Naive thymus-derived CD4-positive, alpha-beta T cell (primary cell): ENCODE data around the gene CDNF. TPM values are rescaled to one million over a fixed set of nuclear protein-coding genes. Genes with fewer than 3 reads are reported as not detected.
A peak's percentile ranks its signal among the peaks of the same experiment; 100 is the strongest.

Experiments used
- ATAC-seq: fragments of 150-1000 bp; cut with Tn5 transposase; 2 replicates; pipeline ENCODE4 v1.10.0; 2021; ENCODE audit warnings: mild to moderate bottlenecking, moderate library complexity
- CTCF ChIA-PET: fragments of 350-600 bp; sonication (Branson Sonifier 250); formaldehyde crosslinking; loops from one replicate; lab custom pipeline; 2021; ENCODE audit warnings: antibody characterized with exemption; lab: Charles Lee
- POLR2A ChIA-PET: fragments of 350-600 bp; sonication (Branson Sonifier 250); formaldehyde crosslinking; loops from one replicate; lab custom pipeline; 2021; ENCODE audit warnings: antibody characterized with exemption, inconsistent platforms; lab: Charles Lee
- DNase-seq, 9 donors: peaks; one replicate each; pipeline versions ENCODE4 v3.0.0 to v3.0.0-alpha.2; 2020 to 2022; ENCODE audit warnings: mixed read lengths in 1 of 9
- H3K27ac ChIP-seq: one replicate; pipeline ENCODE4 v1.7.0; 2013; ENCODE audit warnings: mild to moderate bottlenecking, low read depth, low read length, moderate library complexity
- H3K27me3 ChIP-seq, 2 donors: one replicate each; pipeline ENCODE4 v1.7.0; 2013; ENCODE audit warnings: low read length in 2 of 2, mild to moderate bottlenecking in 2 of 2, moderate library complexity in 2 of 2; ENCODE audit not compliant: control insufficient read depth in 2 of 2, insufficient read depth in 2 of 2
- H3K36me3 ChIP-seq, 3 experiments: 1 replicate in 2 of 3; 2 replicates in 1 of 3; pipeline ENCODE4 v1.7.0; 2013; ENCODE audit warnings: low read length in 3 of 3, mild to moderate bottlenecking in 3 of 3, moderate library complexity in 1 of 3; ENCODE audit not compliant: insufficient read depth in 3 of 3, control insufficient read depth in 2 of 3
- H3K4me1 ChIP-seq, 2 donors: one replicate each; pipeline ENCODE4 v1.7.0; 2013; ENCODE audit warnings: low read length in 2 of 2, mild to moderate bottlenecking in 2 of 2, moderate library complexity in 1 of 2; ENCODE audit not compliant: control insufficient read depth in 2 of 2, insufficient read depth in 2 of 2
- H3K4me3 ChIP-seq: 2 replicates; pipeline ENCODE4 v1.7.0; 2013; ENCODE audit warnings: mild to moderate bottlenecking, low read length
- H3K9me3 ChIP-seq, 3 experiments: 1 replicate in 2 of 3; 2 replicates in 1 of 3; pipeline ENCODE4 v1.7.0; 2013; ENCODE audit warnings: low read length in 3 of 3; ENCODE audit not compliant: control insufficient read depth in 2 of 3
- H3K27ac Mint-ChIP-seq, 9 donors: one replicate each; pipeline ENCODE4 v1.8.0; 2020 to 2022; ENCODE audit warnings: mixed read lengths in 9 of 9, mild to moderate bottlenecking in 8 of 9, moderate library complexity in 5 of 9, inconsistent platforms in 2 of 9
- H3K27me3 Mint-ChIP-seq, 5 donors: one replicate each; pipeline ENCODE4 v1.8.0; 2021 to 2022; ENCODE audit warnings: mixed read lengths in 5 of 5, mild to moderate bottlenecking in 1 of 5
- H3K36me3 Mint-ChIP-seq, 5 donors: one replicate each; pipeline ENCODE4 v1.8.0; 2020 to 2022; ENCODE audit warnings: mixed read lengths in 5 of 5, mild to moderate bottlenecking in 3 of 5, inconsistent platforms in 1 of 5
- H3K4me1 Mint-ChIP-seq, 7 donors: one replicate each; pipeline ENCODE4 v1.8.0; 2020 to 2022; ENCODE audit warnings: mixed read lengths in 7 of 7, mild to moderate bottlenecking in 3 of 7, inconsistent platforms in 1 of 7
- H3K4me3 Mint-ChIP-seq, 10 donors: one replicate each; pipeline ENCODE4 v1.8.0; 2020 to 2022; ENCODE audit warnings: mild to moderate bottlenecking in 10 of 10, mixed read lengths in 10 of 10, moderate library complexity in 6 of 10, inconsistent platforms in 2 of 10
- H3K9me3 Mint-ChIP-seq, 11 donors: one replicate each; pipeline ENCODE4 v1.8.0; 2020 to 2022; ENCODE audit warnings: mixed read lengths in 11 of 11, mild to moderate bottlenecking in 4 of 11, inconsistent platforms in 1 of 11, moderate library complexity in 1 of 11
- intact Hi-C, 2 donors: fragments of 100-400 bp; cut with micrococcal nuclease; formaldehyde crosslinking; loops; one replicate each; pipeline ENCODE4 v1.15.1; 2023
- polyA plus RNA-seq, 2 donors: library from polyadenylated mRNA; unstranded; fragments of 300-500 nt; fragmentation: Illumina TruSeq; gene quantifications; one replicate each; pipeline ENCODE4 v1.2.3, GENCODE V29; 2021
- total RNA-seq, 6 experiments: library from RNA in 5 of 6; stranded (reverse) in 5 of 6; gene quantifications; 1 replicate in 5 of 6; 2 replicates in 1 of 6; pipeline ENCODE4 v1.2.3 and lab custom pipeline; 2021 to 2026

The CDNF gene
- total RNA-seq (1 to 10 TPM; 1.0 to 8.4 (median 4.9) TPM), polyA plus RNA-seq (1 to 10 TPM; 3.0 to 5.3 TPM), total RNA-seq (lab: John Stamatoyannopoulos, UW) (3.0 reads per million, percentile 16 among the genes with 10 or more reads in this experiment)

DNA sequence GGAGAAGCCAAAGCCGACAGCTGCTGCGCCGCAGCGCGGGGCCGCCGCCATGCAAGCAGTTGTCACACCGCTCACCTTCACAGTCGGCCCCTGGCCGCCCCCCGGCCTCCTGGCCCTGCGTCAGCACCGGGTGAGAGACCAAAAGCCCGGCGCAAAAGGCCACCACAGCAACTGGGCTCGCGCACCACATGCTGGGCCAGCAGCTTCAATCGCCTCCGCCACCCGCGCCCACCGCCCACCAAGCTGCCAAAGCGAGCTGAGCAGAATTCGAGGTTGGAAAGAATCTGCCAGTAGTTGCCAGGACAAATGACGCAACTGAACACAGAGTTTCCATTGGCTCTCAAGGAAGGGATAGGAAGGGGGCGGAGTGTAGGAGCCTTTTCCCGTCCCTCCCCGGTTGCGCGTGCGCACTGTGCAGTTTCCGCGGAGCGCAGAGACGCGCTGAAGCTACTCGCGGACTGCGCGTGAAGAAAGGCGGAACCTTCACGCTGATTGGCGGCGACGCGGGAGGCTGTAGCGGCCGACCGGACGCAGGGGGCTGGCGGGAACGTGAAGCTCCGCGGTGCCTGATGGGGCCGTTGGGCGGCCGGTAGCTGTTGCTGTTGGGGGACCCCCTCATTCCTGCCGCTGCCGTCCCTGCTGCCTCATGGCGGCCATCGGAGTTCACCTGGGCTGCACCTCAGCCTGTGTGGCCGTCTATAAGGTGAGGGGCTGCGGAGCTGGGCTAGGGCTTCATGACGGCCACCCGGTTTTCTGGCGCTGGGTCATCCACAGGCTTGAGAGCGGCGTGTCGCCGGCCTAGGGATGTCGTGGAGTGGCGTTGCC lies at the start of gene CDNF, which contains the start of the genes HSPA14 and MSANTD7:
CDNF (minus strand) TSS at position 281 of the 825 bp plus-strand sequence; CDS start at position 190, 91 bp downstream.
HSPA14 (plus strand) TSS at position 550 of the 825 bp plus-strand sequence; CDS start at position 647, 97 bp downstream.
MSANTD7 (plus strand) TSS at position 550 of the 825 bp plus-strand sequence. CDS start 3,979 bp downstream, outside the sequence.
- Mint-ChIP-seq H3K9me3 (no peaks in the 10 kb centered on the region), H3K27me3 (no peaks in the 10 kb centered on the region)

DNA sequence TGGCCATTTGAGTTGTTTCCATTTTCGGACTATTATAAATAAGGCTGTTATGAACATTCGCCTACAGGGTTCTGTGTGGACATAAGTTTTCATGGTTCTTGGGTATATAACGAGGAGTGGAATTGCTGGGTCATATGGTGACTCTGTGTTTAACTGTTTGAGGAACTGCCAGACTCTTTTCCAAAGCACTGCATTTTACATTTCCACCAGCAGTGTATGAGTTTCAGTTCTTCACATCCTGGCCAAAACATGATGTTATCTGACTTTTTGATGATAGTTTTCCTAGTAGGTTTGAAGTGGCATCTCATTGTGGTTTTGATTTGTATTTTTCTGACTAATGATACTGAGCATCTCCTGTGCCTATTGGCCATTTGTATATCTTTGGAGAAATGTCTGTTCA lies 46.2 kb upstream of the CDNF start:
- peaks cover 0 to 10% (median 0%) of the 10 kb centered on the region in 5 donors for H3K36me3 Mint-ChIP-seq
- no peaks in the 10 kb centered on the region for H3K9me3 Mint-ChIP-seq
- no peak for ATAC-seq
- no peak overlapping the region for H3K4me3 Mint-ChIP-seq
- no peak overlapping the region for H3K4me3 ChIP-seq
- no peaks in the 10 kb centered on the region for H3K9me3 ChIP-seq
- peaks cover 4 to 5% of the 10 kb centered on the region in 2 donors for H3K4me1 ChIP-seq
- H3K27ac Mint-ChIP-seq: no peak overlapping the region
- no peaks in the 10 kb centered on the region for H3K27me3 Mint-ChIP-seq
- H3K36me3 ChIP-seq: no peaks in the 10 kb centered on the region
- POLR2A ChIA-PET: no interaction called here
- H3K27ac ChIP-seq: no peak overlapping the region
- peaks cover 7 to 26% (median 19%) of the 10 kb centered on the region in 7 donors for H3K4me1 Mint-ChIP-seq
- intact Hi-C loops: no loop called here
- no peak for DNase-seq
- CTCF ChIA-PET: interaction anchor here (0.7 kb wide), 1 partner anchor 21 kb away, joined by 6 read pairs; no protein-coding TSS in a partner anchor
- H3K27me3 ChIP-seq: no peaks in the 10 kb centered on the region

More for the DNA sequence above, at the start of gene CDNF, which contains the start of the genes HSPA14 and MSANTD7:
- intact Hi-C loops: loop anchor here (1.0 to 5.0 kb wide), 24 partner anchors 11 to 1535 kb away; partner anchors contain the start of genes DCLRE1C (in 2 of the 2), MEIG1 (in 2 of the 2), PRPF18 (in 2 of the 2) and RPP38 (in 2 of the 2)
- DNase-seq (peak; percentile 98 to 99 (median 99)), ATAC-seq (peak; percentile 98)
- H3K36me3 Mint-ChIP-seq: peaks cover 0 to 24% (median 13%) of the 10 kb centered on the region in 5 donors
- ChIA-PET POLR2A (interaction anchor here (0.6 to 2.8 kb wide), 31 partner anchors 11 to 1559 kb away, joined by 3 to 28 read pairs (median 4); partner anchors contain the start of genes DCLRE1C, MEIG1, NMT2 and SUV39H2), CTCF (interaction anchor here (0.6 to 1.8 kb wide), 11 partner anchors 10 to 990 kb away, joined by 3 to 6 read pairs (median 4); partner anchors contain the start of gene SUV39H2)
- peak within 1 kb of the TSS; percentile 87 to 98 (median 97) for H3K4me3 Mint-ChIP-seq
- Histone ChIP-seq H3K9me3 (no peaks in the 10 kb centered on the region), H3K4me3 (peak within 1 kb of the TSS; percentile 88), H3K27me3 (no peaks in the 10 kb centered on the region), H3K36me3 (peaks cover 0 to 33% (median 9%) of the 10 kb centered on the region in 3 experiments), H3K27ac (peak within 1 kb of the TSS; percentile 94), H3K4me1 (peaks cover 15 to 17% of the 10 kb centered on the region in 2 donors)
- peaks cover 14 to 45% (median 32%) of the 10 kb centered on the region in 7 donors for H3K4me1 Mint-ChIP-seq
- peak within 1 kb of the TSS; percentile 92 to 99 (median 97) for H3K27ac Mint-ChIP-seq

DNA sequence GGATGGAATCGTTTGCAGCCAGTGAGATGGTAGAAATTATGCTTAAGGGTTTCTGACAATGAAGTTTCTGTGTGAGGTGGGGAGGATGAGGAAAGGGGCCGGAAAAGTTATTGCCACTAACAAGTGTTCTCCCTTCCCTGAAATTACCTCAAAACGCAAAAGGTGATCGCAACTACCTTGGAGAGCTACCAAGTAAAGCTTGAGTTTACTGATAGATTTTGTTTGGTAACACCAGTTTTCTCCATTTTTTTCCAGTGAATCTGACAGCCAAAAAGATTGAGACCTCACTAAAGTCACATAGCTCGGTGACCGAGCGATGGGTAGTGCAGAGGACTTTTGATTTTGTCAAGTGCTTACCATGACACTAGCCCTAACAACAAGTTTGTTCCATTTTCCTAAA lies 42.4 kb upstream of the CDNF start:
- no peaks in the 10 kb centered on the region for H3K27me3 Mint-ChIP-seq
- peak overlapping the region; percentile 90 to 94 (median 92) for H3K4me3 Mint-ChIP-seq
- ChIA-PET CTCF (no interaction called here), POLR2A (interaction anchor here (1.0 kb wide), 1 partner anchor 12 kb away, joined by 3 read pairs; no protein-coding TSS in a partner anchor)
- H3K9me3 Mint-ChIP-seq: no peaks in the 10 kb centered on the region
- Histone ChIP-seq H3K27me3 (no peaks in the 10 kb centered on the region), H3K4me1 (peaks cover 4 to 12% of the 10 kb centered on the region in 2 donors), H3K27ac (no peak overlapping the region), H3K4me3 (peak overlapping the region; percentile 92), H3K36me3 (peaks cover 0 to 5% (median 0%) of the 10 kb centered on the region in 3 experiments), H3K9me3 (no peaks in the 10 kb centered on the region)
- intact Hi-C loops: no loop called here
- peaks cover 7 to 46% (median 41%) of the 10 kb centered on the region in 7 donors for H3K4me1 Mint-ChIP-seq
- peaks cover 0 to 10% (median 0%) of the 10 kb centered on the region in 5 donors for H3K36me3 Mint-ChIP-seq
- ATAC-seq (no peak), DNase-seq (peak in 2 of 9 donors; percentile 6 to 10)
- H3K27ac Mint-ChIP-seq: peak overlapping the region; percentile 71 to 94 (median 85)

DNA sequence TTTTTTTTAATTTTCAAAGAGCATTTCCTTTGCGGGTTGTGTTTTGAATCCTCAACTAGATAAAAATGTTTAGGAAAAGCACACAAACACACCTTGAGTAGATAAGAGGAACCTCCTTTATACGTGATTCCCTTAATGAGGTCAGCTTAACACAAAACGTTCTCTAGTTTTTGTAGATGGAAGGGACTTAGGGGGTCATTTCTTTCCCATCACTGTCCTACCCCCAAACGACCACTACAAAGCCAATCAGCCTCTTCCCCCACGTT lies 42.0 kb upstream of the CDNF start:
- Mint-ChIP-seq H3K36me3 (peaks cover 0 to 10% (median 0%) of the 10 kb centered on the region in 5 donors), H3K27me3 (no peaks in the 10 kb centered on the region), H3K27ac (peak overlapping the region; percentile 71 to 94 (median 85)), H3K9me3 (no peaks in the 10 kb centered on the region), H3K4me3 (peak overlapping the region; percentile 90 to 94 (median 92)), H3K4me1 (peaks cover 7 to 46% (median 41%) of the 10 kb centered on the region in 7 donors)
- Histone ChIP-seq H3K9me3 (no peaks in the 10 kb centered on the region), H3K36me3 (peaks cover 0 to 5% (median 0%) of the 10 kb centered on the region in 3 experiments), H3K4me3 (peak overlapping the region; percentile 92), H3K27ac (peak overlapping the region; percentile 87), H3K27me3 (no peaks in the 10 kb centered on the region), H3K4me1 (peaks cover 4 to 12% of the 10 kb centered on the region in 2 donors)
- ATAC-seq: no peak
- ChIA-PET CTCF (no interaction called here), POLR2A (interaction anchor here (0.6 to 2.8 kb wide), 4 partner anchors 9 to 285 kb away, joined by 3 to 28 read pairs (median 3); partner anchors contain the start of genes CDNF, HSPA14 and MSANTD7)
- DNase-seq: peak in 1 of 9 donors; percentile 28
- intact Hi-C loops: loop anchor here (2.0 to 10.0 kb wide), 10 partner anchors 275 to 1937 kb away; partner anchors contain the start of genes FAM171A1 (in 1 of the 2), PHYH (in 1 of the 2), PTER (in 1 of the 2) and RSU1 (in 1 of the 2)

DNA sequence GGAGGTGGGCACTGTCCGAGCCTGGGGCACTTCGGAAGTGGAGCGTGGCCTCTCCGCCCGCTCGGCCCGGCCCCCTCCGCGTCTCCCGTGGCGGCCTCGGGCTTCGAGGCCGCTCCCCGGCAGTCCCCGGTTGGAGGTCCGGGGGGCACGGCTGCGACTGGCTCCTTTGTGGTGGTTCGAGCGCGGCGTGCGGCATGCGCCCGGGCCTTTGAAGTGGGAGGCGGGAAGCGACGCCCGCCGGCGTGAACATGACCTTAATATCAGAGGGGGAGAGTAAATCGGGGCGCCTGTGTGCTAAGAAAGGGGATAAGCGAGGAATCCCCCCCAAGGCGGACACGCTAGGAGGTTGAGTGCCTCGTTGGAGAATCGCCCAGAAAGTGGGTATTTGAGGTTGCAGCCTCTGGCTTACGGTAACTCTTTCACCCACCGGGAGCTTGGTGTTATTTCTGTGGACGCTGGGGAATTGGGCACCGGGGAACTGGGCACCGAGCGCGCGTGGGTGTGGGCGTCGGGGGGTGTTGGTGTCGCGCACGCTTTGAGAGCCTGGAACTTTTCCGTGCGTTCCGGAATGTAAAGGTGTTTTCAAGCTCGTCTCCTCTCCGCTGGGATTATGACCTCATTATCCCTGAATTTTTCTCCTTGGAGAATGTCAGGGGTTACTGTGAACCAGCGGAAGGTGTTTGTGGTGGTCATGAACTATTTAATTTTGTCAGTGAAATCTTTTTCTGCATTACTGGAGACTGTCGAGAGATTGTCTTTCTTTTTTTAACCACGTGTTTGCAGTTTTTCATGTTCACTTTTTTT lies 41.5 kb upstream of the CDNF start:
- peak overlapping the region; percentile 92 for H3K4me3 ChIP-seq
- H3K27me3 Mint-ChIP-seq: no peaks in the 10 kb centered on the region
- POLR2A ChIA-PET: interaction anchor here (0.6 to 2.8 kb wide), 7 partner anchors 10 to 285 kb away, joined by 3 to 28 read pairs (median 3); partner anchors contain the start of genes CDNF, DCLRE1C, HSPA14 and MSANTD7
- H3K4me1 ChIP-seq: peaks cover 4 to 12% of the 10 kb centered on the region in 2 donors
- no peaks in the 10 kb centered on the region for H3K27me3 ChIP-seq
- DNase-seq: peak in 8 of 9 donors; percentile 18 to 58 (median 34)
- no peaks in the 10 kb centered on the region for H3K9me3 Mint-ChIP-seq
- peak overlapping the region; percentile 87 for H3K27ac ChIP-seq
- CTCF ChIA-PET: interaction anchor here (1.2 kb wide), 1 partner anchor 42 kb away, joined by 3 read pairs; the partner anchor contains the start of gene CDNF
- ATAC-seq: peak; percentile 11
- H3K9me3 ChIP-seq: no peaks in the 10 kb centered on the region
- H3K36me3 ChIP-seq: peaks cover 0 to 5% (median 0%) of the 10 kb centered on the region in 3 experiments
- H3K36me3 Mint-ChIP-seq: peaks cover 0 to 10% (median 0%) of the 10 kb centered on the region in 5 donors
- peak overlapping the region; percentile 71 to 94 (median 85) for H3K27ac Mint-ChIP-seq
- H3K4me1 Mint-ChIP-seq: peaks cover 7 to 46% (median 41%) of the 10 kb centered on the region in 7 donors
- intact Hi-C loops: loop anchor here (2.0 to 10.0 kb wide), 10 partner anchors 275 to 1938 kb away; partner anchors contain the start of genes FAM171A1 (in 1 of the 2), PHYH (in 1 of the 2), PTER (in 1 of the 2) and RSU1 (in 1 of the 2)
- H3K4me3 Mint-ChIP-seq: peak overlapping the region; percentile 90 to 94 (median 92)
